Measurements from ENCODE around the gene LRFN2.

GRCh38 chr6:40349123-40349900 lies 237.9 kb downstream of the LRFN2 start:
- no peak for TF ChIP-seq CTCF (IDR thresholded peaks at IDR 0.05)
- TF ChIP-seq POLR2A (IDR thresholded peaks at IDR 0.05) = no peak
